Liver (tissue), 9 donors: ENCODE measurements around the gene ITGA8. TPM values are rescaled to one million over a fixed set of nuclear protein-coding genes. Genes with fewer than 3 reads are reported as not detected.

Experiments used
- DNase-seq: peaks from one replicate; pipeline ENCODE4 v3.0.0-alpha.2; 2017; ENCODE audit warnings: low spot score
- H3K27ac ChIP-seq, 2 donors: one replicate each; pipeline ENCODE4 v1.7.0; 2013; ENCODE audit warnings: inconsistent platforms in 2 of 2, low read length in 2 of 2, control low read depth in 1 of 2, low read depth in 1 of 2, mild to moderate bottlenecking in 1 of 2
- H3K27me3 ChIP-seq, 4 donors: one replicate each; pipeline versions ENCODE4 v1.6.1 to v1.7.0; 2013; ENCODE audit warnings: low read length in 3 of 4, inconsistent platforms in 1 of 4, mild to moderate bottlenecking in 1 of 4, moderate library complexity in 1 of 4; ENCODE audit not compliant: control insufficient read depth in 4 of 4, insufficient read depth in 4 of 4
- H3K36me3 ChIP-seq, 4 donors: one replicate each; pipeline versions ENCODE4 v1.6.1 to v1.7.0; 2013; ENCODE audit warnings: low read length in 3 of 4, mild to moderate bottlenecking in 3 of 4, low read depth in 1 of 4, moderate library complexity in 1 of 4; ENCODE audit not compliant: control insufficient read depth in 4 of 4, insufficient read depth in 3 of 4
- H3K4me1 ChIP-seq, 4 donors: one replicate each; pipeline versions ENCODE4 v1.6.1 to v1.7.0; 2013; ENCODE audit warnings: low read length in 3 of 4, mild to moderate bottlenecking in 3 of 4, moderate library complexity in 1 of 4; ENCODE audit not compliant: control insufficient read depth in 4 of 4, insufficient read depth in 4 of 4
- H3K4me3 ChIP-seq, 3 donors: one replicate each; pipeline versions ENCODE4 v1.6.1 to v1.7.0; 2013; ENCODE audit warnings: low read length in 3 of 3, control low read depth in 1 of 3, low read depth in 1 of 3, mild to moderate bottlenecking in 1 of 3
- H3K9ac ChIP-seq, 2 donors: one replicate each; pipeline ENCODE4 v1.7.0; 2013; ENCODE audit warnings: low read length in 2 of 2, mild to moderate bottlenecking in 2 of 2, moderate library complexity in 2 of 2, control low read depth in 1 of 2, low read depth in 1 of 2
- H3K9me3 ChIP-seq, 4 donors: one replicate each; pipeline versions ENCODE4 v1.6.1 to v1.7.0; 2013; ENCODE audit warnings: low read length in 3 of 4; ENCODE audit not compliant: control insufficient read depth in 4 of 4
- FOXA1 ChIP-seq: IDR thresholded peaks from 2 replicates; pipeline ENCODE4 v1.6.1; 2016; ENCODE audit warnings: antibody characterized with exemption
- FOXA2 ChIP-seq: IDR thresholded peaks from 2 replicates; pipeline ENCODE4 v1.6.1; 2016; ENCODE audit warnings: antibody characterized with exemption
- GABPA ChIP-seq, 2 donors: IDR thresholded peaks in 1 of 2; conservative IDR thresholded peaks in 1 of 2; 2 replicates each; pipeline ENCODE4 v1.6.1; 2016; ENCODE audit warnings: antibody characterized with exemption in 2 of 2, mild to moderate bottlenecking in 1 of 2, moderate library complexity in 1 of 2
- HNF4A ChIP-seq, 2 donors: conservative IDR thresholded peaks; 2 replicates each; pipeline ENCODE4 v1.6.1; 2016; ENCODE audit warnings: antibody characterized with exemption in 2 of 2, mild to moderate bottlenecking in 2 of 2
- HNF4G ChIP-seq: IDR thresholded peaks from 2 replicates; pipeline ENCODE4 v1.6.1; 2016; ENCODE audit warnings: antibody characterized with exemption
- JUND ChIP-seq, 2 donors: IDR thresholded peaks; 2 replicates each; pipeline ENCODE4 v1.6.1; 2016; ENCODE audit warnings: antibody characterized with exemption in 2 of 2
- NR2F2 ChIP-seq: IDR thresholded peaks from 2 replicates; pipeline ENCODE4 v1.6.1; 2016; ENCODE audit warnings: antibody characterized with exemption
- RAD21 ChIP-seq, 2 donors: IDR thresholded peaks; 2 replicates each; pipeline ENCODE4 v1.6.1; 2016; ENCODE audit warnings: antibody characterized with exemption in 2 of 2, mild to moderate bottlenecking in 2 of 2
- SP1 ChIP-seq: IDR thresholded peaks from 2 replicates; pipeline ENCODE4 v1.6.1; 2018; ENCODE audit warnings: antibody characterized with exemption, mild to moderate bottlenecking
- TAF1 ChIP-seq: conservative IDR thresholded peaks from 2 replicates; pipeline ENCODE4 v1.6.1; 2016; ENCODE audit warnings: antibody characterized with exemption, mild to moderate bottlenecking
- YY1 ChIP-seq: IDR thresholded peaks from 2 replicates; pipeline ENCODE4 v1.6.1; 2016; ENCODE audit warnings: antibody characterized with exemption, mild to moderate bottlenecking
- WGBS: extraction: QIAGEN DNeasy Blood & Tissue Kit; methylation state at CpG from one replicate; pipeline ENCODE4 v1.1.7; 2013; 5-methylcytosine and 5-hydroxymethylcytosine counted together
- polyA plus RNA-seq, 2 donors: library from polyadenylated mRNA; stranded (reverse) in 1 of 2; unstranded in 1 of 2; fragments of 200-250 nt in 1 of 2; fragments of >200 nt in 1 of 2; fragmentation: Nextera tagmentation in 1 of 2; extraction: Ambion mirVana in 1 of 2; gene quantifications; one replicate each; pipeline versions ENCODE4 v1.2.1 to v1.2.3, GENCODE V29; 2013 to 2015
- total RNA-seq, 2 donors: library from RNA; depleted of rRNA; stranded (reverse); fragments of >200 nt; gene quantifications; one replicate each; pipeline ENCODE4 v1.2.3, GENCODE V29; 2014
- TF ChIP-seq, protein P1 (sequence below): IDR thresholded peaks from 2 replicates; pipeline ENCODE4 v1.6.1; 2016; ENCODE audit warnings: antibody characterized with exemption
- TF ChIP-seq, protein P2 (sequence below): fragments of 150-350 bp; IDR thresholded peaks from 2 replicates; pipeline ENCODE4 v1.5.1; 2017; ENCODE audit warnings: improper control_type of control experiment, low read depth, low read length; ENCODE audit not compliant: missing input control
- TF ChIP-seq, protein P3 (sequence below): IDR thresholded peaks from 2 replicates; pipeline ENCODE4 v1.6.1; 2016; ENCODE audit warnings: antibody characterized with exemption
- TF ChIP-seq, protein P4 (sequence below): IDR thresholded peaks from 2 replicates; pipeline ENCODE4 v1.6.1; 2016; ENCODE audit warnings: antibody characterized with exemption
- TF ChIP-seq, protein P5 (sequence below): IDR thresholded peaks from 2 replicates; pipeline ENCODE4 v1.6.1; 2016; ENCODE audit warnings: antibody characterized with exemption, mild to moderate bottlenecking
- donor health status: healthy.
- donor health status: healthy.
- donor health status: healthy.
- donor health status: healthy.
- donor health status: healthy.

The ITGA8 gene
- total and polyA plus RNA-seq, 4 donors: 0.06 to 1.0 (median 0.60) TPM

DNA sequence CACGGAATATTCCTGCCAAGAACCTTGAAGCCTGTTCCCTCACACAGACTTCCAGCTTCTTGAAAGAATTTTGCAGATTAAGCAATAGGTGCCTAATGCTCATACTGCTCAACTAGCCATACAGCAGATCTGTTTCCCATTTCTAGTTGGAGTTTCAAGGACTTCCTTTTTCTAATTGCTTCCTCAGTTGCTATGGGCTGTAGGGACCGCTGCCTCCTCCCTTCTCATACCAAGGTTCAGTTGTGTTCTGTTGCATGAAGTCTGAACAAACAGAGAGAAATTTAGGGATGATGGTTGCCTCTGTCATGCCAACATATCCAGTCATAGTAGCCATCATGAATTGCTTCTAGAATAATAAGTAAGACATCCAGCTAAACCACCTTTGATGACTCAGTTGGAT, 6.8 kb downstream of the ITGA8 start:
- DNase-seq: no peak
- no peak overlapping the region for H3K9ac ChIP-seq
- H3K27ac ChIP-seq: no peak overlapping the region
- TF ChIP-seq NR2F2 (no peak), YY1 (no peak), HNF4G (no peak), FOXA2 (no peak), JUND (IDR thresholded peaks at IDR 0.05) (no peak), FOXA1 (no peak), SP1 (no peak)
- TF ChIP-seq, protein P1, sequence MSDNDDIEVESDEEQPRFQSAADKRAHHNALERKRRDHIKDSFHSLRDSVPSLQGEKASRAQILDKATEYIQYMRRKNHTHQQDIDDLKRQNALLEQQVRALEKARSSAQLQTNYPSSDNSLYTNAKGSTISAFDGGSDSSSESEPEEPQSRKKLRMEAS: no peak
- TF ChIP-seq, protein P2, sequence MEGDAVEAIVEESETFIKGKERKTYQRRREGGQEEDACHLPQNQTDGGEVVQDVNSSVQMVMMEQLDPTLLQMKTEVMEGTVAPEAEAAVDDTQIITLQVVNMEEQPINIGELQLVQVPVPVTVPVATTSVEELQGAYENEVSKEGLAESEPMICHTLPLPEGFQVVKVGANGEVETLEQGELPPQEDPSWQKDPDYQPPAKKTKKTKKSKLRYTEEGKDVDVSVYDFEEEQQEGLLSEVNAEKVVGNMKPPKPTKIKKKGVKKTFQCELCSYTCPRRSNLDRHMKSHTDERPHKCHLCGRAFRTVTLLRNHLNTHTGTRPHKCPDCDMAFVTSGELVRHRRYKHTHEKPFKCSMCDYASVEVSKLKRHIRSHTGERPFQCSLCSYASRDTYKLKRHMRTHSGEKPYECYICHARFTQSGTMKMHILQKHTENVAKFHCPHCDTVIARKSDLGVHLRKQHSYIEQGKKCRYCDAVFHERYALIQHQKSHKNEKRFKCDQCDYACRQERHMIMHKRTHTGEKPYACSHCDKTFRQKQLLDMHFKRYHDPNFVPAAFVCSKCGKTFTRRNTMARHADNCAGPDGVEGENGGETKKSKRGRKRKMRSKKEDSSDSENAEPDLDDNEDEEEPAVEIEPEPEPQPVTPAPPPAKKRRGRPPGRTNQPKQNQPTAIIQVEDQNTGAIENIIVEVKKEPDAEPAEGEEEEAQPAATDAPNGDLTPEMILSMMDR: no peak
- H3K9me3 ChIP-seq: no peaks in the 10 kb centered on the region
- H3K4me3 ChIP-seq: no peak overlapping the region
- H3K36me3 ChIP-seq: no peaks in the 10 kb centered on the region
- no peaks in the 10 kb centered on the region for H3K4me1 ChIP-seq
- peaks cover 0 to 9% (median 0%) of the 10 kb centered on the region in 4 donors for H3K27me3 ChIP-seq
- WGBS: 61% methylated on average over 2 of the region's 2 CpGs

DNA sequence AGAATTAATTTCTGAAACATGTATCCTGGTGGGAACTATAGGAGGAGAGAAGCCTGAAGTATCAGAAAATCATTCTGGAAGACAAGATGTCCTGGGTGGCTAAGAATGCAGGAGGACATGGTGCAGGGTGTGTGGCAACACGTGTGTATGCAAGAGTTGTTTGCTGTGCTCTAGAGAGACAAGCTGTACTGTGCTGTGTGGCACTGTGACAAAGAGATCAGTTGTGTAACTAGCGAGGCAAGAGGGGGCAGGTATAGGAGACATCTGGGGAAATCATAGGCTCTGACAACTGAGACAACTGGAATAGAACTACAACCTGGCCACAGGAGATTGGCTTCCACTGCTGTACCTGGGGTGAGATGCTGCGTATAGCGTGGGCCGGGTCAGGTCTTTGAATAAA, 9.3 kb downstream of the ITGA8 start:
- no peak overlapping the region for H3K4me3 ChIP-seq
- peaks cover 0 to 5% (median 1%) of the 10 kb centered on the region in 4 donors for H3K27me3 ChIP-seq
- no peaks in the 10 kb centered on the region for H3K4me1 ChIP-seq
- no peak overlapping the region for H3K9ac ChIP-seq
- TF ChIP-seq, protein P3, sequence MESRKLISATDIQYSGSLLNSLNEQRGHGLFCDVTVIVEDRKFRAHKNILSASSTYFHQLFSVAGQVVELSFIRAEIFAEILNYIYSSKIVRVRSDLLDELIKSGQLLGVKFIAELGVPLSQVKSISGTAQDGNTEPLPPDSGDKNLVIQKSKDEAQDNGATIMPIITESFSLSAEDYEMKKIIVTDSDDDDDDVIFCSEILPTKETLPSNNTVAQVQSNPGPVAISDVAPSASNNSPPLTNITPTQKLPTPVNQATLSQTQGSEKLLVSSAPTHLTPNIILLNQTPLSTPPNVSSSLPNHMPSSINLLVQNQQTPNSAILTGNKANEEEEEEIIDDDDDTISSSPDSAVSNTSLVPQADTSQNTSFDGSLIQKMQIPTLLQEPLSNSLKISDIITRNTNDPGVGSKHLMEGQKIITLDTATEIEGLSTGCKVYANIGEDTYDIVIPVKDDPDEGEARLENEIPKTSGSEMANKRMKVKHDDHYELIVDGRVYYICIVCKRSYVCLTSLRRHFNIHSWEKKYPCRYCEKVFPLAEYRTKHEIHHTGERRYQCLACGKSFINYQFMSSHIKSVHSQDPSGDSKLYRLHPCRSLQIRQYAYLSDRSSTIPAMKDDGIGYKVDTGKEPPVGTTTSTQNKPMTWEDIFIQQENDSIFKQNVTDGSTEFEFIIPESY: no peak
- peak in 1 of 2 donors; percentile 12 for TF ChIP-seq HNF4A (conservative IDR thresholded peaks at IDR 0.05)
- DNase-seq: no peak
- no peak overlapping the region for H3K27ac ChIP-seq
- H3K36me3 ChIP-seq: no peaks in the 10 kb centered on the region
- WGBS: 64% methylated on average over 5 of the region's 5 CpGs
- H3K9me3 ChIP-seq: no peaks in the 10 kb centered on the region

DNA sequence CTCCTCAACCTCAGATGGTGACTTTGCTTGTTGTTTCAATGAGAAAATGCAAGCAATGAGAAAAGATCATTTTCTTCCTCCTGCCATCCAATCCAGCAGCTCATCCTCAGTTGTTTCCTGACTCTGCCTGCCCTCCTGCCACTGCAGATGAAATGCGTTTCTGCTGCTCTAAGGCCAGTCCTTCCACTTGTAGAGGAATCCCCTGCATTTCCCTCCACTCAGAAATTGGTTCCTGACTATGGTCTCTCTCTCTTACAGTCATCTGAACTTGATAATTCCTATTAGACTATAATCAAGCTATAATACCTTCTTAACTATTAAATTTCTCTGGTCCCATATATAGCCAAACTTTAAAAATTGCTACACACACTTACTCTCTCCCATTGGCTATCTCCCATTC, 14.4 kb downstream of the ITGA8 start:
- 59% methylated on average over 1 of the region's 1 CpG for WGBS
- no peaks in the 10 kb centered on the region for H3K36me3 ChIP-seq
- DNase-seq: no peak
- TF ChIP-seq RAD21 (IDR thresholded peaks at IDR 0.05): no peak
- TF ChIP-seq, protein P4, sequence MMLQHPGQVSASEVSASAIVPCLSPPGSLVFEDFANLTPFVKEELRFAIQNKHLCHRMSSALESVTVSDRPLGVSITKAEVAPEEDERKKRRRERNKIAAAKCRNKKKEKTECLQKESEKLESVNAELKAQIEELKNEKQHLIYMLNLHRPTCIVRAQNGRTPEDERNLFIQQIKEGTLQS: no peak
- TF ChIP-seq SP1: no peak
- TF ChIP-seq JUND (IDR thresholded peaks at IDR 0.05): no peak
- TF ChIP-seq FOXA2: no peak
- TF ChIP-seq HNF4A (conservative IDR thresholded peaks at IDR 0.05): no peak
- no peak for TF ChIP-seq FOXA1
- TF ChIP-seq YY1: no peak
- TF ChIP-seq TAF1: no peak
- TF ChIP-seq, protein P3: no peak
- TF ChIP-seq NR2F2: no peak
- TF ChIP-seq, protein P5, sequence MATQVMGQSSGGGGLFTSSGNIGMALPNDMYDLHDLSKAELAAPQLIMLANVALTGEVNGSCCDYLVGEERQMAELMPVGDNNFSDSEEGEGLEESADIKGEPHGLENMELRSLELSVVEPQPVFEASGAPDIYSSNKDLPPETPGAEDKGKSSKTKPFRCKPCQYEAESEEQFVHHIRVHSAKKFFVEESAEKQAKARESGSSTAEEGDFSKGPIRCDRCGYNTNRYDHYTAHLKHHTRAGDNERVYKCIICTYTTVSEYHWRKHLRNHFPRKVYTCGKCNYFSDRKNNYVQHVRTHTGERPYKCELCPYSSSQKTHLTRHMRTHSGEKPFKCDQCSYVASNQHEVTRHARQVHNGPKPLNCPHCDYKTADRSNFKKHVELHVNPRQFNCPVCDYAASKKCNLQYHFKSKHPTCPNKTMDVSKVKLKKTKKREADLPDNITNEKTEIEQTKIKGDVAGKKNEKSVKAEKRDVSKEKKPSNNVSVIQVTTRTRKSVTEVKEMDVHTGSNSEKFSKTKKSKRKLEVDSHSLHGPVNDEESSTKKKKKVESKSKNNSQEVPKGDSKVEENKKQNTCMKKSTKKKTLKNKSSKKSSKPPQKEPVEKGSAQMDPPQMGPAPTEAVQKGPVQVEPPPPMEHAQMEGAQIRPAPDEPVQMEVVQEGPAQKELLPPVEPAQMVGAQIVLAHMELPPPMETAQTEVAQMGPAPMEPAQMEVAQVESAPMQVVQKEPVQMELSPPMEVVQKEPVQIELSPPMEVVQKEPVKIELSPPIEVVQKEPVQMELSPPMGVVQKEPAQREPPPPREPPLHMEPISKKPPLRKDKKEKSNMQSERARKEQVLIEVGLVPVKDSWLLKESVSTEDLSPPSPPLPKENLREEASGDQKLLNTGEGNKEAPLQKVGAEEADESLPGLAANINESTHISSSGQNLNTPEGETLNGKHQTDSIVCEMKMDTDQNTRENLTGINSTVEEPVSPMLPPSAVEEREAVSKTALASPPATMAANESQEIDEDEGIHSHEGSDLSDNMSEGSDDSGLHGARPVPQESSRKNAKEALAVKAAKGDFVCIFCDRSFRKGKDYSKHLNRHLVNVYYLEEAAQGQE: no peak
- TF ChIP-seq, protein P1: no peak
- TF ChIP-seq GABPA (IDR thresholded peaks at IDR 0.05 in 1 of 2, conservative IDR thresholded peaks at IDR 0.05 in 1 of 2): no peak

More for the DNA sequence above, 14.4 kb downstream of the ITGA8 start:
- Histone ChIP-seq H3K27ac (no peak overlapping the region), H3K9ac (no peak overlapping the region), H3K27me3 (peaks cover 0 to 2% (median 0%) of the 10 kb centered on the region in 4 donors), H3K4me1 (no peaks in the 10 kb centered on the region), H3K9me3 (no peaks in the 10 kb centered on the region), H3K4me3 (no peak overlapping the region)
